GM18505 (cell line): ENCODE measurements around the gene PLK5.

Source experiments
- ATAC-seq: cut with Tn5 transposase; IDR thresholded peaks from one replicate; pipeline ENCODE4 v1.9.1; 2021; ENCODE audit not compliant: unreplicated experiment
- POLR2A ChIP-seq: IDR thresholded peaks from 4 replicates; pipeline ENCODE4 v1.6.1; 2011; ENCODE audit warnings: borderline replicate concordance; ENCODE audit not compliant: insufficient read depth, insufficient read length; ENCODE audit errors: extremely low read depth

PLK5 gene

GRCh38 chr19:1556390-1557070 is 32.7 kb downstream of the PLK5 start:
- no peak for TF ChIP-seq POLR2A
- no peak for ATAC-seq

- no peak for ATAC-seq
- TF ChIP-seq POLR2A, result no peak
Observed at GRCh38 chr19:1558552-1558951, 34.7 kb downstream of the PLK5 start.

GRCh38 chr19:1560286-1560882 is 36.5 kb downstream of the PLK5 start:
- TF ChIP-seq POLR2A, result no peak
- ATAC-seq, result no peak

DNA sequence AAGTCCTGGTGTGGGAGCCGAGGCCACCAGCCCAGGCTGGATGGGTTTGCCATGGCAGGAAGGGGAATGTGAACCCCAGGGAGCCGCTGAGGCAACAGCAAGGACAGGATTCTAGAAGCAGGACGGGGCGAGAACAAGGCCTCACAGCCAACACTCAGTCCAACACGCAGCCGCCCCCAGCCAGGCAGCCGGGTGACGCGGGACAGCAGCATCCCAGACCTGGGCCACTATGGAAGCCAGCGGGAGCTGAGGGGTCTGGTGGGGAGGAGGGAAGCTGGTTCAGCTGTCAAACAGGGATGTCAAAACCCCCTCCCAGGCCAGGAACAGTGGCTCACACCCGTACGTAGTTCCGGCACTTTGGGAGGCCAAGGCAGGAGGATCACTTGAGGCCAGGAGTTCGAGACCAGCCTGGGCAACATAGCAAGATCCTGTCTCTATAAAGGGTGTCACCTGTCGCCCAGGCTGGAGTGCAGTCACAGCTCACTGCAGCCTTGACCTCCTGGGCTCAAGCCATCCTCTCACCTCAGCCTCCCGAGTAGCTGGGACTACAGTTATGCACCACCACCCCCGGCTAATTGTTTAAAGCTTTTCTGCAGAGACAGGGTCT is 37.5 kb downstream of the PLK5 start:
- no peak for ATAC-seq
- no peak for TF ChIP-seq POLR2A

DNA sequence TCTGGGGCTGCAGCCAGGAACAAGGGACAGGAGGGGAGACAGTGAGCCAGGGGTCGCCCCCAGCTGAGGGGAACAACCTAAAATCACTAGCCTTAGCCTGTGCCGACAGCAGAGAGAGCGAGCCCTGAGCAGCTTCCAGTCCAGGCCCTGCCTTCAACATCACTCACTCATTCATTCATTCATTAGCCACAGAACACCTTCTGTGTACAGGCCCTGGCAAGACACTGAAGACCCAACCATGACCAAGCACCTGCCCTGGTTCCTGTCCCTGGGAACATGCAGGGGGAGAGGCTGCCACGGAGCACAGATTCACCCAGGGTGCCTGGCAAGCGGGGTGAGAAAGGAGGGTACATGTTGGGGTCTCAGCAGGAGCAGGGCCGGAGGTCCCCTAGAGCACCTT is 39.4 kb downstream of the PLK5 start:
- TF ChIP-seq POLR2A, result no peak
- ATAC-seq, result no peak

GRCh38 chr19:1566392-1567115 is 42.7 kb downstream of the PLK5 start:
- no peak for ATAC-seq
- no peak for TF ChIP-seq POLR2A

GRCh38 chr19:1567116-1567847 is 43.4 kb downstream of the PLK5 start:
- ATAC-seq, result no peak
- TF ChIP-seq POLR2A, result no peak

- ATAC-seq, result peak; percentile 22
Observed at GRCh38 chr19:1567848-1568227, 44.0 kb downstream of the PLK5 start.

GRCh38 chr19:1568320-1569019 is 44.6 kb downstream of the PLK5 start, which contains the start of gene MEX3D:
MEX3D (minus strand) TSS chr19:1568325; CDS start chr19:1568058, 267 bp downstream.
- peak; percentile 69 for ATAC-seq
- TF ChIP-seq POLR2A, result no peak

More at GRCh38 chr19:1567848-1568227, 44.0 kb downstream of the PLK5 start:
- TF ChIP-seq POLR2A, result no peak

DNA sequence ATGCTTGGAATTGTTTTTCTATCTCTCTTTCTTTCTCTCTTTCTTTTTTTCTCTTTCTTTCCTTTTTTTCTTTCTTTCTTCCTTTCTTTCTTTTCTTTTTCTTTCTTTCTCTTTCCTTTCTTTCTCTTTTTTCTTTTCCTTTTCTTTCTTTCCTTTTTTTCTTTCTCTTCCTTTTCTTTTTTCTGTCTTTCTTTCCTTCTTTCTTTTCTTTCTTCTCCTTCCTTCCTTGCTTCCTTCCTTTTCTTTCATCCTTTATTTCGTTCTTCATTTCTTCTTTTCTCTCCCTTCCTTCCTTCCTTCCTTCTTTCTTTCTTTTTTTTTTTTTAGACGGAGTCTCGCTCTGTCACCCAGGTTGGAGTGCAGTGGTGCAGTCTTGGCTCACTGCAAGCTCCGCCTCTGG is 46.1 kb downstream of the PLK5 start:
- ATAC-seq, result no peak

GRCh38 chr19:1570836-1571235 is 47.0 kb downstream of the PLK5 start:
- TF ChIP-seq POLR2A, result no peak
- no peak for ATAC-seq

More for the DNA sequence above, 46.1 kb downstream of the PLK5 start:
- TF ChIP-seq POLR2A, result no peak

DNA sequence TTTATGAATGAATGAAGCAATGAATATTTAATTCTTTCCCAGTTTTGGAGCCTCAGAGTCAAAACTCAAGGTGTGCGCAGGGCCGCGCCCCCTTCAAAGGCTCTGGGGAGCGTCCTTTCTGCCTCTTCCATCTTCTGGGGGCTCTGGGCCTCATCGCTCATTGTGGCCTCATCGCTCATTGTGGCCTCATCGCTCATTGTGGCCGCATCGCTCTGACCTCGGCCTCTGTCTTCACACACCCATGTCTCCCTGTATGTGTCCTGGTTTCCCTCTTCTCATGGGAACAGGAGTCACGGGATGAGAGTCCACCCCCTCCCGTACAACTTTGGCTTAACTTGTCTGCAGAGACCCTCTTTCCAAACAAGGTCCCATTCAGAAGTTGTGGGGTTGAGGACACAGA is 47.5 kb downstream of the PLK5 start:
- ATAC-seq, result no peak
- TF ChIP-seq POLR2A, result no peak

GRCh38 chr19:1572795-1573194 is 48.9 kb downstream of the PLK5 start:
- no peak for TF ChIP-seq POLR2A
- no peak for ATAC-seq
